Measurements from ENCODE around the gene IDS.

- TF ChIP-seq EZH2 (IDR thresholded peaks at IDR 0.05; ENCODE audit: borderline replicate concordance, low read depth, low read length, severe bottlenecking) (no peak), FOS (IDR thresholded peaks at IDR 0.05; ENCODE audit: borderline replicate concordance, insufficient read depth, low read length) (no peak), POLR2A (IDR thresholded peaks at IDR 0.05; ENCODE audit: low read depth, low read length) (no peak), POLR2AphosphoS5 (IDR thresholded peaks at IDR 0.05; ENCODE audit: insufficient read depth, low read depth, low read length) (no peak), MAX (IDR thresholded peaks at IDR 0.05; ENCODE audit: insufficient read depth, insufficient read length) (no peak), JUN (IDR thresholded peaks at IDR 0.05; ENCODE audit: borderline replicate concordance, insufficient read depth, insufficient read length, low read depth) (no peak), GATA2 (IDR thresholded peaks at IDR 0.05; ENCODE audit: insufficient read depth, insufficient read length, low read depth, low read length) (no peak), MYC (IDR thresholded peaks at IDR 0.05; ENCODE audit: low read depth, low read length) (no peak)
- TF ChIP-seq, protein P1, sequence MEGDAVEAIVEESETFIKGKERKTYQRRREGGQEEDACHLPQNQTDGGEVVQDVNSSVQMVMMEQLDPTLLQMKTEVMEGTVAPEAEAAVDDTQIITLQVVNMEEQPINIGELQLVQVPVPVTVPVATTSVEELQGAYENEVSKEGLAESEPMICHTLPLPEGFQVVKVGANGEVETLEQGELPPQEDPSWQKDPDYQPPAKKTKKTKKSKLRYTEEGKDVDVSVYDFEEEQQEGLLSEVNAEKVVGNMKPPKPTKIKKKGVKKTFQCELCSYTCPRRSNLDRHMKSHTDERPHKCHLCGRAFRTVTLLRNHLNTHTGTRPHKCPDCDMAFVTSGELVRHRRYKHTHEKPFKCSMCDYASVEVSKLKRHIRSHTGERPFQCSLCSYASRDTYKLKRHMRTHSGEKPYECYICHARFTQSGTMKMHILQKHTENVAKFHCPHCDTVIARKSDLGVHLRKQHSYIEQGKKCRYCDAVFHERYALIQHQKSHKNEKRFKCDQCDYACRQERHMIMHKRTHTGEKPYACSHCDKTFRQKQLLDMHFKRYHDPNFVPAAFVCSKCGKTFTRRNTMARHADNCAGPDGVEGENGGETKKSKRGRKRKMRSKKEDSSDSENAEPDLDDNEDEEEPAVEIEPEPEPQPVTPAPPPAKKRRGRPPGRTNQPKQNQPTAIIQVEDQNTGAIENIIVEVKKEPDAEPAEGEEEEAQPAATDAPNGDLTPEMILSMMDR (IDR thresholded peaks at IDR 0.05; ENCODE audit: extremely low read depth in 1 of 2, insufficient read depth in 1 of 2, low read depth in 1 of 2, low read length in 2 of 2): no peak
These were observed 10.1 kb downstream of the IDS start for GRCh38 chrX:149494844-149495565.

Data from endothelial cell of umbilical vein (primary cell).